H9 (cell line): Measurements from ENCODE around the gene ACCSL. TPM values are rescaled to one million over a fixed set of nuclear protein-coding genes. Genes with fewer than 3 reads are reported as not detected.

Source experiments
- DNase-seq: peaks from one replicate; pipeline ENCODE4 v3.0.0-alpha.2; 2017
- H2AFZ ChIP-seq: one replicate; pipeline ENCODE4 v1.6.1; 2013; ENCODE audit warnings: mild to moderate bottlenecking, low read length, control low read depth, moderate library complexity
- H2AK5ac ChIP-seq: 2 replicates; pipeline ENCODE4 v1.6.1; 2013; ENCODE audit warnings: low read length, control low read depth, mixed read lengths; ENCODE audit not compliant: insufficient read length
- H2BK120ac ChIP-seq: one replicate; pipeline ENCODE4 v1.6.1; 2013; ENCODE audit warnings: low read depth, mild to moderate bottlenecking, low read length, control low read depth, inconsistent platforms; ENCODE audit not compliant: poor library complexity, severe bottlenecking
- H2BK12ac ChIP-seq: 2 replicates; pipeline ENCODE4 v1.6.1; 2013; ENCODE audit warnings: low read length, control low read depth, mixed read lengths, low read depth; ENCODE audit not compliant: insufficient read length
- H2BK15ac ChIP-seq: 2 replicates; pipeline ENCODE4 v1.6.1; 2013; ENCODE audit warnings: low read depth, low read length, control low read depth
- H2BK20ac ChIP-seq: one replicate; pipeline ENCODE4 v1.6.1; 2013; ENCODE audit warnings: low read depth, mild to moderate bottlenecking, low read length, control low read depth, inconsistent platforms; ENCODE audit not compliant: poor library complexity, severe bottlenecking
- H2BK5ac ChIP-seq: 2 replicates; pipeline ENCODE4 v1.6.1; 2013; ENCODE audit warnings: low read length, control low read depth, mixed read lengths; ENCODE audit not compliant: insufficient read length
- H3K14ac ChIP-seq: 2 replicates; pipeline ENCODE4 v1.6.1; 2013; ENCODE audit warnings: low read length, control low read depth; ENCODE audit not compliant: insufficient read depth
- H3K18ac ChIP-seq: 2 replicates; pipeline ENCODE4 v1.6.1; 2013; ENCODE audit warnings: low read depth, mild to moderate bottlenecking, mixed read lengths, low read length, control low read depth; ENCODE audit not compliant: insufficient read length
- H3K23ac ChIP-seq: 2 replicates; pipeline ENCODE4 v1.6.1; 2013; ENCODE audit warnings: low read length, control low read depth, mixed read lengths, low read depth; ENCODE audit not compliant: insufficient read length
- H3K23me2 ChIP-seq: 2 replicates; pipeline ENCODE4 v1.6.1; 2013; ENCODE audit warnings: low read depth, mild to moderate bottlenecking, mixed read lengths, low read length, control low read depth; ENCODE audit not compliant: insufficient read length, poor library complexity, severe bottlenecking
- H3K27ac ChIP-seq: 2 replicates; pipeline ENCODE4 v1.5.1; 2013; ENCODE audit warnings: low read length, control low read depth, mixed read lengths, low read depth; ENCODE audit not compliant: insufficient read length
- H3K27me3 ChIP-seq: 2 replicates; pipeline ENCODE4 v1.6.1; 2013; ENCODE audit warnings: low read length, control low read depth, inconsistent platforms; ENCODE audit not compliant: insufficient read depth
- H3K4ac ChIP-seq: 2 replicates; pipeline ENCODE4 v1.6.1; 2013; ENCODE audit warnings: low read depth, mild to moderate bottlenecking, control low read depth, inconsistent platforms, low read length, moderate library complexity
- H3K4me1 ChIP-seq: 2 replicates; pipeline ENCODE4 v1.6.1; 2013; ENCODE audit warnings: low read length, control low read depth, inconsistent platforms; ENCODE audit not compliant: insufficient read depth
- H3K4me2 ChIP-seq: 2 replicates; pipeline ENCODE4 v1.6.1; 2013; ENCODE audit warnings: low read length, control low read depth, mixed read lengths; ENCODE audit not compliant: insufficient read length, insufficient read depth
- H3K56ac ChIP-seq: 2 replicates; pipeline ENCODE4 v1.6.1; 2013; ENCODE audit warnings: low read depth, mild to moderate bottlenecking, mixed read lengths, low read length, control low read depth; ENCODE audit not compliant: insufficient read length
- H3K79me1 ChIP-seq: 2 replicates; pipeline ENCODE4 v1.6.1; 2013; ENCODE audit warnings: low read depth, mild to moderate bottlenecking, moderate library complexity, low read length, control low read depth, inconsistent platforms; ENCODE audit not compliant: insufficient read depth, poor library complexity, severe bottlenecking
- H3K79me2 ChIP-seq: 2 replicates; pipeline ENCODE4 v1.6.1; 2013; ENCODE audit warnings: low read length, control low read depth, inconsistent platforms; ENCODE audit not compliant: insufficient read depth
- H3K9ac ChIP-seq: 2 replicates; pipeline ENCODE4 v1.6.1; 2013; ENCODE audit warnings: low read length, control low read depth, mixed read lengths; ENCODE audit not compliant: insufficient read length; ENCODE audit errors: extremely low read depth
- H3K9me3 ChIP-seq: one replicate; pipeline ENCODE4 v1.6.1; 2013; ENCODE audit warnings: low read depth, low read length, inconsistent platforms; ENCODE audit not compliant: control insufficient read depth
- H3T11ph ChIP-seq: one replicate; pipeline ENCODE4 v1.6.1; 2013; ENCODE audit warnings: mild to moderate bottlenecking, low read length, control low read depth, inconsistent platforms
- H4K20me1 ChIP-seq: one replicate; pipeline ENCODE4 v1.6.1; 2013; ENCODE audit not compliant: control insufficient read depth, insufficient read length, insufficient read depth
- H4K5ac ChIP-seq: 2 replicates; pipeline ENCODE4 v1.6.1; 2013; ENCODE audit warnings: low read depth, mild to moderate bottlenecking, mixed read lengths, low read length, control low read depth; ENCODE audit not compliant: insufficient read length
- H4K8ac ChIP-seq: replicated peaks from 2 replicates; pipeline ENCODE4 v1.6.1; 2013; ENCODE audit warnings: low read length, control low read depth, mixed read lengths, low read depth; ENCODE audit not compliant: insufficient read length
- H4K91ac ChIP-seq: 2 replicates; pipeline ENCODE4 v1.6.1; 2013; ENCODE audit warnings: low read depth, mild to moderate bottlenecking, moderate library complexity, mixed read lengths, low read length, control low read depth; ENCODE audit not compliant: insufficient read length
- H3K27ac Mint-ChIP-seq, 3 experiments: 2 replicates in 2 of 3; 3 replicates in 1 of 3; pipeline ENCODE4 v1.8.0; 2020 to 2021; ENCODE audit warnings: mixed read lengths in 3 of 3, mild to moderate bottlenecking in 1 of 3, moderate library complexity in 1 of 3
- H3K27me3 Mint-ChIP-seq: 2 replicates; pipeline ENCODE4 v1.8.0; 2021; ENCODE audit warnings: low read depth, mild to moderate bottlenecking, moderate library complexity, mixed read lengths
- H3K36me3 Mint-ChIP-seq, 3 experiments: 2 replicates in 2 of 3; 3 replicates in 1 of 3; pipeline ENCODE4 v1.8.0; 2020 to 2021; ENCODE audit warnings: low read depth in 3 of 3, mixed read lengths in 3 of 3; ENCODE audit not compliant: insufficient read depth in 1 of 3
- H3K4me1 Mint-ChIP-seq, 2 experiments: 2 replicates each; pipeline ENCODE4 v1.8.0; 2020; ENCODE audit warnings: mixed read lengths in 2 of 2
- H3K4me3 Mint-ChIP-seq, 2 experiments: 2 replicates in 1 of 2; 3 replicates in 1 of 2; pipeline ENCODE4 v1.8.0; 2020 to 2021; ENCODE audit warnings: mild to moderate bottlenecking in 2 of 2, mixed read lengths in 2 of 2, moderate library complexity in 1 of 2
- H3K9me3 Mint-ChIP-seq, 2 experiments: 2 replicates in 1 of 2; 3 replicates in 1 of 2; pipeline ENCODE4 v1.8.0; 2020; ENCODE audit warnings: mild to moderate bottlenecking in 2 of 2, mixed read lengths in 2 of 2, moderate library complexity in 1 of 2
- CTCF ChIP-seq: fragments of 200-600 bp; sonication (generic); conservative IDR thresholded peaks from 3 replicates; pipeline ENCODE4 v1.8.0; 2021; ENCODE audit warnings: antibody characterized with exemption, mild to moderate bottlenecking
- WGBS: extraction: QIAGEN DNeasy Blood & Tissue Kit; methylation state at CpG from one replicate; pipeline ENCODE4 v1.1.7; 2013; ENCODE audit warnings: missing lambda C conversion rate, low lambda C conversion rate, mixed read lengths; ENCODE audit not compliant: insufficient read length; ENCODE audit errors: extremely low coverage; 5-methylcytosine and 5-hydroxymethylcytosine counted together
- total RNA-seq: library from RNA; stranded (reverse); gene quantifications from 2 replicates; pipeline ENCODE4 v1.2.1, GENCODE V29; 2021

ACCSL gene
- total RNA-seq, 1 experiment from 2014 or later, result not detected

- no peak overlapping the region for H4K91ac ChIP-seq
- H3K4me2 ChIP-seq, result no peak overlapping the region
- H3K4me1 ChIP-seq, result no peaks in the 10 kb centered on the region
- H4K20me1 ChIP-seq, result no peaks in the 10 kb centered on the region
- no peaks in the 10 kb centered on the region; the same call in 1 of the 2 replicates for H3K27me3 ChIP-seq
- no peak overlapping the region for H3K4ac ChIP-seq
- H2BK120ac ChIP-seq, result no peak overlapping the region
- no peak overlapping the region for H3K14ac ChIP-seq
- no peaks in the 10 kb centered on the region for H3K9me3 ChIP-seq
- H3K79me1 ChIP-seq, result no peaks in the 10 kb centered on the region
- no peak overlapping the region for H3T11ph ChIP-seq
- H2BK15ac ChIP-seq, result no peak overlapping the region
- no peaks in the 10 kb centered on the region for H3K36me3 Mint-ChIP-seq
- no peak overlapping the region for H3K27ac Mint-ChIP-seq
- H3K79me2 ChIP-seq, result no peaks in the 10 kb centered on the region
- H3K23me2 ChIP-seq, result no peaks in the 10 kb centered on the region
- H3K4me3 Mint-ChIP-seq, result no peak overlapping the region
- no peaks in the 10 kb centered on the region for H3K4me1 Mint-ChIP-seq
- H3K9me3 Mint-ChIP-seq, result peaks cover 0 to 3% of the 10 kb centered on the region in 2 experiments; a peak in 1 of 5 replicates
- H4K8ac ChIP-seq, result no peak overlapping the region
- H3K27ac ChIP-seq, result no peak overlapping the region
- H2AK5ac ChIP-seq, result no peak overlapping the region
- H3K56ac ChIP-seq, result no peak overlapping the region
- H2BK12ac ChIP-seq, result no peak overlapping the region
- no peak overlapping the region for H2AFZ ChIP-seq
- no peak overlapping the region for H2BK20ac ChIP-seq
- H3K27me3 Mint-ChIP-seq, result peaks cover 17% of the 10 kb centered on the region
- H3K9ac ChIP-seq, result no peak overlapping the region
- no peak overlapping the region for H4K5ac ChIP-seq
- WGBS, result no CpG with 5 or more reads among the region's 2 CpGs
- no peak for DNase-seq
- no peak overlapping the region for H3K18ac ChIP-seq
- H2BK5ac ChIP-seq, result no peak overlapping the region
- no peak for TF ChIP-seq CTCF
- H3K23ac ChIP-seq, result no peak overlapping the region
Observed at GRCh38 chr11:44047298-44047697, 483 bp upstream of the ACCSL start.
